Calu3 (cell line): ENCODE measurements around the gene SWI5. TPM values are rescaled to one million over a fixed set of nuclear protein-coding genes. Genes with fewer than 3 reads are reported as not detected.

Experiments
- BruUV-seq: library from RNA; stranded (reverse); fragments of 400-500 nt; replicated peaks from 2 replicates; lab custom pipeline; 2021; lab: Mats Ljungman, UMichigan
- CTCF ChIA-PET: fragments of 300-600 bp; sonication (Branson Sonifier 250); formaldehyde crosslinking; loops from one replicate; lab custom pipeline; 2022; ENCODE audit warnings: antibody characterized with exemption; lab: Charles Lee
- DNase-seq: peaks from one replicate; pipeline ENCODE4 v3.0.0; 2022
- H3K27ac Mint-ChIP-seq: one replicate; pipeline ENCODE4 v1.8.0; 2022; ENCODE audit warnings: mixed read lengths; ENCODE audit not compliant: unreplicated experiment
- H3K27me3 Mint-ChIP-seq: one replicate; pipeline ENCODE4 v1.8.0; 2022; ENCODE audit warnings: mixed read lengths; ENCODE audit not compliant: unreplicated experiment
- H3K36me3 Mint-ChIP-seq: one replicate; pipeline ENCODE4 v1.8.0; 2022; ENCODE audit warnings: mild to moderate bottlenecking, moderate library complexity, mixed read lengths; ENCODE audit not compliant: insufficient read depth, unreplicated experiment
- H3K4me1 Mint-ChIP-seq: one replicate; pipeline ENCODE4 v1.8.0; 2022; ENCODE audit warnings: mild to moderate bottlenecking, low read depth, mixed read lengths; ENCODE audit not compliant: unreplicated experiment
- H3K4me3 Mint-ChIP-seq: one replicate; pipeline ENCODE4 v1.8.0; 2022; ENCODE audit warnings: mild to moderate bottlenecking, low read depth, moderate library complexity, mixed read lengths; ENCODE audit not compliant: unreplicated experiment
- H3K9me3 Mint-ChIP-seq: one replicate; pipeline ENCODE4 v1.8.0; 2022; ENCODE audit warnings: low read depth, mixed read lengths; ENCODE audit not compliant: unreplicated experiment
- CTCF ChIP-seq: fragments of 200-600 bp; IDR thresholded peaks from one replicate; pipeline ENCODE4 v1.8.0; 2022; ENCODE audit warnings: antibody characterized with exemption; ENCODE audit not compliant: unreplicated experiment
- intact Hi-C: fragments of 100-400 bp; cut with micrococcal nuclease; formaldehyde crosslinking; loops from one replicate; pipeline ENCODE4 v1.10.0; 2022; ENCODE audit not compliant: unreplicated experiment
- total RNA-seq: library from RNA; stranded (reverse); gene quantifications from 2 replicates; pipeline ENCODE4 v1.2.3, GENCODE V29; 2022

Gene SWI5
- total RNA-seq, 1 experiment from 2014 or later: 9.6 TPM

GRCh38 chr9:128250839-128251731, 25.0 kb upstream of the SWI5 start:
- Mint-ChIP-seq H3K36me3 (peaks cover 11% of the 10 kb centered on the region), H3K9me3 (no peaks in the 10 kb centered on the region), H3K4me3 (no peak overlapping the region), H3K27ac (no peak overlapping the region), H3K27me3 (no peaks in the 10 kb centered on the region), H3K4me1 (no peaks in the 10 kb centered on the region)
- CTCF ChIA-PET: no interaction called here
- no peak for DNase-seq
- no TSS peak for BruUV-seq
- no peak for TF ChIP-seq CTCF
- intact Hi-C loops: no loop called here

- Mint-ChIP-seq H3K4me3 (no peak overlapping the region), H3K27ac (no peak overlapping the region), H3K4me1 (no peaks in the 10 kb centered on the region), H3K36me3 (peaks cover 16% of the 10 kb centered on the region), H3K9me3 (no peaks in the 10 kb centered on the region), H3K27me3 (no peaks in the 10 kb centered on the region)
- intact Hi-C loops: no loop called here
- BruUV-seq: no TSS peak
- no peak for DNase-seq
- CTCF ChIA-PET: no interaction called here
- TF ChIP-seq CTCF: no peak
Observed at GRCh38 chr9:128251732-128252100, 24.4 kb upstream of the SWI5 start.

- no peak overlapping the region for H3K4me3 Mint-ChIP-seq
- no peak for DNase-seq
- no peak overlapping the region for H3K27ac Mint-ChIP-seq
- CTCF ChIA-PET: interaction anchor here (0.6 kb wide), 1 partner anchor 1815 kb away, joined by 3 read pairs; no protein-coding TSS in a partner anchor
- intact Hi-C loops: no loop called here
- peaks cover 18% of the 10 kb centered on the region for H3K36me3 Mint-ChIP-seq
- BruUV-seq: no TSS peak
- no peaks in the 10 kb centered on the region for H3K27me3 Mint-ChIP-seq
- no peaks in the 10 kb centered on the region for H3K9me3 Mint-ChIP-seq
- TF ChIP-seq CTCF: no peak
- H3K4me1 Mint-ChIP-seq: no peaks in the 10 kb centered on the region
Observed at GRCh38 chr9:128252317-128253139, 23.5 kb upstream of the SWI5 start.

GRCh38 chr9:128253140-128253990, 22.7 kb upstream of the SWI5 start:
- no TSS peak for BruUV-seq
- Mint-ChIP-seq H3K4me3 (no peak overlapping the region), H3K9me3 (no peaks in the 10 kb centered on the region), H3K36me3 (peaks cover 25% of the 10 kb centered on the region), H3K4me1 (no peaks in the 10 kb centered on the region), H3K27me3 (no peaks in the 10 kb centered on the region), H3K27ac (no peak overlapping the region)
- TF ChIP-seq CTCF: no peak
- intact Hi-C loops: no loop called here
- CTCF ChIA-PET: no interaction called here
- DNase-seq: no peak
